Fibroblast of lung (primary cell): ENCODE results near the gene SCN1A.

ENCODE experiments used
- CTCF ChIP-seq, 2 donors: IDR thresholded peaks in 1 of 2; conservative IDR thresholded peaks in 1 of 2; 1 replicate in 1 of 2; 2 replicates in 1 of 2; pipeline ENCODE4 v1.5.1; 2011 to 2012; ENCODE audit warnings: low read length in 2 of 2, control low read depth in 1 of 2, inconsistent platforms in 1 of 2, low read depth in 1 of 2, mild to moderate bottlenecking in 1 of 2
- EZH2 ChIP-seq: IDR thresholded peaks from 2 replicates; pipeline ENCODE4 v1.5.1; 2012; ENCODE audit warnings: low read length, control low read depth, mild to moderate bottlenecking; ENCODE audit errors: missing control alignments

DNA sequence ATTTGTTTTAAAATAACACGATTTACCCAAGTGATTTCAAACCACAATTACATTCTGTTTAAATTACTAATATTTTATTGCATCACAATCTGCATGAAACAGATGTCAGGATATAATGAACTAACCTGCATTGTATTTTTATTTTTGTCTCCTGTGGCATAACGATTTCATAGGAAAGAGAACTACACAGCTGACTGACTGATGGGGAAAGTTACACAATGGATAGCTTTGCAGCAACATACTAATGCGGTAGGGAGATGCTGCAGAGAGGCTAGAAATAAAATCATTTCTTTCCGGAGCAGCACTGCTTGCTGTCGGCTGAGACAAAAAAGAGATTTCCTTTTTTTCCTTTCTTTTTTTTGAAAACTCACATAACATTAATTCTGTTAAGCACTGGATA, 36.9 kb downstream of the SCN1A start:
- TF ChIP-seq CTCF (conservative IDR thresholded peaks at IDR 0.05 in 1 of 2, IDR thresholded peaks at IDR 0.05 in 1 of 2; ENCODE audit: low read depth in 1 of 2, low read length in 2 of 2), result no peak
- no peak for TF ChIP-seq EZH2
